GM12801 (cell line): ENCODE results near the gene TRAPPC6A.

Experiments
- TF ChIP-seq, protein P1 (sequence below): IDR thresholded peaks from one replicate; pipeline ENCODE4 v1.5.1; 2011; ENCODE audit warnings: control low read depth; ENCODE audit not compliant: insufficient read length; ENCODE audit errors: extremely low read depth

TRAPPC6A gene

GRCh38 chr19:45138303-45138751 lies 39.7 kb downstream of the TRAPPC6A start:
- TF ChIP-seq, protein P1, sequence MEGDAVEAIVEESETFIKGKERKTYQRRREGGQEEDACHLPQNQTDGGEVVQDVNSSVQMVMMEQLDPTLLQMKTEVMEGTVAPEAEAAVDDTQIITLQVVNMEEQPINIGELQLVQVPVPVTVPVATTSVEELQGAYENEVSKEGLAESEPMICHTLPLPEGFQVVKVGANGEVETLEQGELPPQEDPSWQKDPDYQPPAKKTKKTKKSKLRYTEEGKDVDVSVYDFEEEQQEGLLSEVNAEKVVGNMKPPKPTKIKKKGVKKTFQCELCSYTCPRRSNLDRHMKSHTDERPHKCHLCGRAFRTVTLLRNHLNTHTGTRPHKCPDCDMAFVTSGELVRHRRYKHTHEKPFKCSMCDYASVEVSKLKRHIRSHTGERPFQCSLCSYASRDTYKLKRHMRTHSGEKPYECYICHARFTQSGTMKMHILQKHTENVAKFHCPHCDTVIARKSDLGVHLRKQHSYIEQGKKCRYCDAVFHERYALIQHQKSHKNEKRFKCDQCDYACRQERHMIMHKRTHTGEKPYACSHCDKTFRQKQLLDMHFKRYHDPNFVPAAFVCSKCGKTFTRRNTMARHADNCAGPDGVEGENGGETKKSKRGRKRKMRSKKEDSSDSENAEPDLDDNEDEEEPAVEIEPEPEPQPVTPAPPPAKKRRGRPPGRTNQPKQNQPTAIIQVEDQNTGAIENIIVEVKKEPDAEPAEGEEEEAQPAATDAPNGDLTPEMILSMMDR, result no peak

DNA sequence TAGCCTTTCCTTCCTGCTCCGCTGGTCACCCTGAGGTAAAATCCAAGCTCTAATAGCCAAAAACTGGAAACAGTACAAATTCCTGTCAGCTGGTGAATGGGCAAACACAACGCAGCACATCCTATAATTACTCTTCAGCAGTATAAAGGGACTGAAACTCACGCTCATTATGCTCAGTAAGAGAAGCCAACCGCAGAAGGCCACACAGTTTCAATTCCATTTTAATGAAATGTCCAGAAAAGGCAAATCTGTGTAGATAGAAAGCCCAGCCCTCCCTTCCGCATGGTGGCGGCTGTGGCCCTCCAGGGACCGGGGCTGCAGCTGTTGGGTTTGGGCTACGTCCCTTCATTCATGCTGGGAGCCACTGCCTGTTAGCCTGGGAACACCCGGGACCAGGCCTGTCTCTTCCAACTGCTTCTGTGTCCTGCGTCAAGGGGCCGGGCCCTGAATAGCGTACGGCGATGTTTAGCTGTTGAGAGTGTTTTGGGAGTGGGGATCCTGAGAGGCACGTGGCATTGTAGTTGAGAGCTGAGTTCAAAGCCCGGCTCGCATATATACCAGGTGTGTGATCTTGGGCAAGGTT lies 40.8 kb downstream of the TRAPPC6A start:
- TF ChIP-seq, protein P1, result no peak

DNA sequence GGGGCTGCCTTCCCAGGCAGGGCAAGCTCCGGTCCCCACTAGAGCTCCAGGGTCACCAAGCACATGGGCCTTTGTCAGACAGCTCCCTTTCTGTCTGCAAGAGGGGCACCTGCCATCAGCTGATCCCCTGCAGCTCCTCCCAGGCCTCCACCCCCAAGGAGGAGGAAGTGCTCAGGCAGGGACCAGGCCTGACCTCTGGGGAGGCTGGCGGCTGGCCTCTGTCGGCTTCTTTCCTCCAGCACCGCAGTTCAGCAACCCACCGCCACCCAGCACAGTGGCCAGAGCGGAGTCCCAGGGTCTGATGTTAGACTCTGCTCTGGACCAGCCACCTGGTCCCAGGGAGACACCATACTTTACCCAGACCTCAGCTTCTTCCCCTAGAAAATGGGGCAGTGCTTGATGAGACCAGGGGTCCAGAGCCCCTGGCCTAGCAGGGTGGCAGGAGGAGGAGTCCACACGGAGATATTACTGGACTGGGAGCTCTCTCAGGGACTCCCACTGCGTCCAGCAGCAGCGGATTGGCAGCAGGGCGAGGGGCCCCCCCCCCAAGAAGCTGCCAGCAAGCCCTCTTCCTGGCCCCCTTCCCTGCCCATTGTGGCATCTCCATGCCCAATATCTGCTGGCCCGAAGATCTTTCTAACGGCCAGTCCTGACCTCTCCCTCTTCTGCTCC lies 41.4 kb downstream of the TRAPPC6A start:
- TF ChIP-seq, protein P1, result no peak

DNA sequence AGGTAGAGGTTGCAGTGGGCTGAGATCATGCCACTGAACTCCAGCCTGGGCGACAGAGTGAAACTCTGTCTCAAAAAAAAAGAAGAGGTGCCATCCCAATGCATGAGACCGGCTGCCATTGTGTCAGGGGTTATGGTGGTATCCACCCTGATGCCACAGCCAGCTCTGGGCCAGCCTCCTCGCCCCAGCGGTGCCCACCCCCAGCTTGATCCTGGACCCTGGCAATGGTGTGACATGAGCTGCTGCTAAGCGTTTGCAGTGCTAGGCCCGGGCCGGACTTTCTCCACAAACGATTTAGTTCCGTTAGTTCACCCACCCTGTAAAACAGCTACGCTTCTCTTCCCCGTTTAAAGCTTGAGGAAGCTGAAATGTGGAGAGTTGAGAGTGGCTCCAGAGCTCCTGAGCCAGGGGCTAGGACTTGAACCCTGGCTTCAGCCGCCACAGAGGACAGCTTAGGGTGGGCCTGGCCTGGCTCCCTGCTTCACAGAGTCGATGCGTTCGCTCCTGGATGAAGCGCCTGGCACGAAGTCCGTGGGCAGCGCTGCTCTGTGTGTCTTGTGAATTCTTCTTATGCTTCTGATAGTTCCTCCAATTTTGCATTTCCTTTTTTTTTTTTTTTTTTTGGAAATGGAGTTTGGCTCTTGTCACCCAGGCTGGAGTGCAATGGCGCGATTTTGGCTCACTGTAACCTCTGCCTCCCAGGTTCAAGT lies 42.7 kb downstream of the TRAPPC6A start:
- TF ChIP-seq, protein P1, result no peak

DNA sequence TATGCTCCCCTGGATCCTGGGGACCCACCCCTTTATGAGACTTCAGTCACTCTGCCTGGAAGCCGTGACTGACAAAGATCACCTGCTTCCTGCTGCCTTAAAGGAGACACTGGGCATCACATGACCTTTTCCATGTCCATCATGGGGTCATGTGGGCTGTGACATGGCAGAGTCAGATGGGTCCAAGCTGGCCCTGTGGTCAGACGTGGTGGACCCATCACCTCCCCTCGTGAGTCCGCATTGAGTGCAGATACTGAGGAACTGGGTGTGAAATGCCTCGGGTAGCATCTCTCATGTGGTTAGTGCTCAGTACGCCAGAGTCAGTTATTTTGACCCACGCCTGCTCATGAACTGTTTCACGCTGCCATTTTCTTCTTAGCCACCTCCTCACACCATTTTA lies 44.4 kb downstream of the TRAPPC6A start:
- TF ChIP-seq, protein P1, result no peak

GRCh38 chr19:45130888-45131615 lies 47.0 kb downstream of the TRAPPC6A start:
- TF ChIP-seq, protein P1, result no peak

- TF ChIP-seq, protein P1, result no peak
These were observed 47.8 kb downstream of the TRAPPC6A start for GRCh38 chr19:45130236-45130635.
